Endothelial cell of umbilical vein (primary cell): ENCODE results near the gene MATCAP1. TPM values are rescaled to one million over a fixed set of nuclear protein-coding genes. Genes with fewer than 3 reads are reported as not detected.

Experiments
- BruUV-seq: library from RNA; stranded (reverse); fragments of 400-500 nt; replicated peaks from 2 replicates; lab custom pipeline; 2021; lab: Mats Ljungman, UMichigan
- CTCF ChIA-PET: fragments of 300-600, 350-600 bp; sonication (Branson Sonifier 250); formaldehyde crosslinking; loops from one replicate; lab custom pipeline; 2021; ENCODE audit warnings: antibody characterized with exemption, inconsistent platforms; lab: Charles Lee
- POLR2A ChIA-PET: fragments of 300-600, 350-600 bp; sonication (Branson Sonifier 250); formaldehyde crosslinking; loops from one replicate; lab custom pipeline; 2021; ENCODE audit warnings: antibody characterized with exemption, inconsistent platforms; lab: Charles Lee
- DNase-seq: peaks from one replicate; pipeline ENCODE4 v3.0.0-alpha.2; 2011; ENCODE audit warnings: low read depth, low spot score
- FAIRE-seq: peaks from 2 replicates; lab custom pipeline; 2011; peaks lifted over from hg19 to GRCh38; lab: Jason Lieb, UNC
- H2AFZ ChIP-seq: 2 replicates; pipeline ENCODE4 v1.6.0; 2012; ENCODE audit warnings: low read depth, low read length, control low read depth, inconsistent platforms
- H3K27ac ChIP-seq: 2 replicates; pipeline ENCODE4 v1.5.1; 2011; ENCODE audit warnings: low read depth, mild to moderate bottlenecking, control low read depth, low read length, moderate library complexity; ENCODE audit not compliant: insufficient read depth
- H3K27me3 ChIP-seq, 2 experiments: 2 replicates each; pipeline versions ENCODE4 v1.6.0 to v1.6.1; 2011; ENCODE audit warnings: low read length in 2 of 2, mixed read lengths in 1 of 2; ENCODE audit not compliant: control insufficient read depth in 2 of 2, insufficient read depth in 2 of 2
- H3K36me3 ChIP-seq, 2 experiments: 2 replicates in 1 of 2; 3 replicates in 1 of 2; pipeline ENCODE4 v1.5.1; 2011; ENCODE audit warnings: low read length in 2 of 2, mild to moderate bottlenecking in 1 of 2, moderate library complexity in 1 of 2; ENCODE audit not compliant: control insufficient read depth in 2 of 2, insufficient read depth in 2 of 2; ENCODE audit errors: extremely low read depth in 1 of 2
- H3K4me1 ChIP-seq: 3 replicates; pipeline ENCODE4 v1.5.1; 2011; ENCODE audit warnings: mild to moderate bottlenecking, low read length; ENCODE audit not compliant: control insufficient read depth, insufficient read depth; ENCODE audit errors: extremely low read depth
- H3K4me2 ChIP-seq: 2 replicates; pipeline ENCODE4 v1.6.1; 2011; ENCODE audit warnings: low read length, control low read depth, mixed read lengths; ENCODE audit not compliant: insufficient read depth
- H3K4me3 ChIP-seq, 3 experiments: fragments of 200-600 bp in 1 of 3; sonication (generic), shearing (Covaris generic) in 1 of 3; replicated peaks in 1 of 3; 2 replicates each; pipeline ENCODE4 v1.5.1; 2011 to 2016; ENCODE audit warnings: control low read depth in 3 of 3, low read length in 3 of 3, mild to moderate bottlenecking in 2 of 3, inconsistent platforms in 1 of 3, low read depth in 1 of 3, moderate library complexity in 1 of 3; ENCODE audit not compliant: insufficient read depth in 1 of 3
- H3K79me2 ChIP-seq: 2 replicates; pipeline ENCODE4 v1.6.0; 2012; ENCODE audit warnings: low read length, inconsistent platforms; ENCODE audit not compliant: control insufficient read depth, insufficient read depth
- H3K9ac ChIP-seq: replicated peaks from 2 replicates; pipeline ENCODE3; 2011; ENCODE audit warnings: low read length, control low read depth; ENCODE audit not compliant: insufficient read depth; ENCODE audit errors: extremely low read depth
- H3K9me1 ChIP-seq: replicated peaks from 3 replicates; pipeline ENCODE4 v1.6.0; 2011; ENCODE audit warnings: mild to moderate bottlenecking, low read length; ENCODE audit not compliant: control insufficient read depth, insufficient read depth; ENCODE audit errors: extremely low read depth
- H3K9me3 ChIP-seq: replicated peaks from 2 replicates; pipeline ENCODE4 v1.5.1; 2012; ENCODE audit warnings: low read length, inconsistent platforms; ENCODE audit not compliant: control insufficient read depth, insufficient read depth
- H4K20me1 ChIP-seq: replicated peaks from 2 replicates; pipeline ENCODE3; 2011; ENCODE audit warnings: mild to moderate bottlenecking, low read length; ENCODE audit not compliant: control insufficient read depth, insufficient read depth; ENCODE audit errors: extremely low read depth
- EZH2 ChIP-seq: IDR thresholded peaks from 2 replicates; pipeline ENCODE4 v1.6.1; 2012; ENCODE audit warnings: borderline replicate concordance, low read depth, mild to moderate bottlenecking, moderate library complexity, low read length, inconsistent platforms; ENCODE audit not compliant: severe bottlenecking
- FOS ChIP-seq: IDR thresholded peaks from 2 replicates; pipeline ENCODE4 v1.6.1; 2011; ENCODE audit warnings: mild to moderate bottlenecking, low read length, moderate library complexity, borderline replicate concordance; ENCODE audit not compliant: insufficient read depth
- GATA2 ChIP-seq: IDR thresholded peaks from 2 replicates; pipeline ENCODE4 v1.7.0; 2011; ENCODE audit warnings: low read depth, mild to moderate bottlenecking, moderate library complexity, mixed read lengths, low read length; ENCODE audit not compliant: insufficient read length, insufficient read depth
- JUN ChIP-seq: IDR thresholded peaks from 2 replicates; pipeline ENCODE4 v1.6.1; 2011; ENCODE audit warnings: borderline replicate concordance, low read depth; ENCODE audit not compliant: insufficient read length, insufficient read depth
- MYC ChIP-seq: IDR thresholded peaks from one replicate; pipeline ENCODE4 v1.6.1; 2011; ENCODE audit warnings: mild to moderate bottlenecking, low read depth, low read length
- POLR2A ChIP-seq: IDR thresholded peaks from 2 replicates; pipeline ENCODE4 v1.6.1; 2012; ENCODE audit warnings: low read depth, mild to moderate bottlenecking, control low read depth, low read length
- POLR2AphosphoS5 ChIP-seq: IDR thresholded peaks from 2 replicates; pipeline ENCODE4 v1.6.1; 2012; ENCODE audit warnings: low read depth, mild to moderate bottlenecking, control low read depth, low read length, moderate library complexity; ENCODE audit not compliant: insufficient read depth
- dilution Hi-C: fragments of 300-500 bp; cut with MboI; formaldehyde crosslinking; loops from one replicate; pipeline ENCODE4 v1.15.0; 2019; ENCODE audit warnings: low sequenced_read_pairs; ENCODE audit not compliant: extremely low pct_ligation_motif_present
- intact Hi-C: fragments of 100-400 bp; cut with micrococcal nuclease; formaldehyde crosslinking; loops from one replicate; pipeline ENCODE4 v1.10.0; 2022
- polyA plus RNA-seq, 4 experiments: library from polyadenylated mRNA; depleted of rRNA in 3 of 4; stranded (reverse) in 3 of 4; unstranded in 1 of 4; fragments of >200 nt; gene quantifications; 2 replicates each; pipeline versions ENCODE4 v1.2.1 to v1.2.3, GENCODE V29; 2011 to 2012; ENCODE audit warnings: missing spikeins in 1 of 4
- total RNA-seq: library from RNA; stranded (reverse); gene quantifications from 2 replicates; pipeline ENCODE4 v1.2.3, GENCODE V29; 2021
- TF ChIP-seq, protein P1 (sequence below), 2 donors: IDR thresholded peaks; 1 replicate in 1 of 2; 2 replicates in 1 of 2; pipeline ENCODE4 v1.5.1; 2011; ENCODE audit warnings: low read length in 2 of 2, mild to moderate bottlenecking in 2 of 2, moderate library complexity in 2 of 2, control low read depth in 1 of 2, inconsistent platforms in 1 of 2, low read depth in 1 of 2; ENCODE audit not compliant: insufficient read depth in 1 of 2; ENCODE audit errors: extremely low read depth in 1 of 2
- TF ChIP-seq, protein P2 (sequence below): IDR thresholded peaks from 2 replicates; pipeline ENCODE4 v1.6.1; 2011; ENCODE audit not compliant: insufficient read depth, insufficient read length

Gene MATCAP1
- total and polyA plus RNA-seq, 2 donors (not counting 3 experiments of a cell fraction or from before 2014, with no cell fraction given) = 44.5 to 53.3 TPM

DNA sequence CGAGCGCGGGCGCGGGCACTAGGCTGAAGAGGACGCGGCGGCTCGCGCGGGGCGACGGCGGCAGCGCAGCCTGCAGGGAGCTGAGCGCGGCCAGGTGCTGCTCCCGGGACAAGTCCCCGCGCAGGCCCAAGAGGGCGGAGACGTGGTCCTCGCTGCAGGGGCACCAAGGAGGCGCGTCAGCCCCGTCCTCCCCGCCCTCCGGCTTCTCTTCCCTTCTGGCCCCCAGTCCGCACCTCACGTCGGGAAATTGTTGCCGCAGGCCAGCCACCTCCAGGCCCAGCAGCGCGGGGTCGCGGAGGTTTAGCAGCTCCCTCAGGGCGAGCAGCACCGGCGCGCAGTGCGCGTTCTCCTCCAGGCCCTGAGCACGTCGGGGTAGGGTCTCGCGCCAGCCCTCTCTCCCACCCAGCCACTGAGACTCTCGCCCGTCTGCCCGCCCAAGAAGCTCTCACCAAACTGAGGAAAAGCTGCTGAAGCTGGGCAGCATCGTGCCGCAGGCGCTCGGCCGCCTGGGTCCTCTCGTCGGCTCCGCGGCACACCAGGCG is 761 bp upstream of the MATCAP1 start:
- peak overlapping the region; percentile 65 for H2AFZ ChIP-seq
- CTCF ChIA-PET = interaction anchor here (0.6 to 3.5 kb wide), 29 partner anchors 7 to 588 kb away, joined by 3 to 40 read pairs (median 5); partner anchors contain the start of genes FBXL8, NOL3 and TRADD

DNA sequence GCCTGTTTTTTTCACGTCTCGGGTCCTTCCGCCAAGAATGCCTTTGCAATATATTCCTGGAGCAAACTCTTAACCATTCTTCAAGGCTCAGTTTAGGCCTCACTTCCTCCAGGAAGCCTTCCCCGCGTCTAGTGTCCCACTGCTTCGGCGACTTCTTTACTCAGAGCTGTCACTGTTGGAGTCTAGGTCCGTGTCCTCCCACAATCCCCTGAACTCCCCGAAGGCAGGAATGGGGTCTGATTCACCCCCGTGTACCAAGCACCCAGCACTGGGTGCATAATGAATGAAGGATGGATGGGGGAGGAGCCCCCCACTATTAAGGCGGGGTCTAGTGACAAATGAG is 508 bp downstream of the MATCAP1 start:
- Histone ChIP-seq H3K79me2 (peaks cover 13% of the 10 kb centered on the region), H3K27me3 (no peaks in the 10 kb centered on the region), H3K9ac (peak overlapping the region; percentile 99), H3K9me1 (no peaks in the 10 kb centered on the region), H2AFZ (peak overlapping the region; percentile 93), H3K36me3 (no peaks in the 10 kb centered on the region), H3K4me1 (peaks cover 33% of the 10 kb centered on the region), H3K4me2 (peak overlapping the region; percentile 96), H3K27ac (peak overlapping the region; percentile 95), H3K9me3 (no peaks in the 10 kb centered on the region), H4K20me1 (no peaks in the 10 kb centered on the region), H3K4me3 (peak overlapping the region; percentile 75 to 90 (median 88))
- dilution Hi-C loops = no loop called here
- TF ChIP-seq GATA2 (no peak), FOS (no peak), POLR2AphosphoS5 (no peak), JUN (no peak), MYC (no peak), POLR2A (no peak), EZH2 (no peak)
- TF ChIP-seq, protein P1, sequence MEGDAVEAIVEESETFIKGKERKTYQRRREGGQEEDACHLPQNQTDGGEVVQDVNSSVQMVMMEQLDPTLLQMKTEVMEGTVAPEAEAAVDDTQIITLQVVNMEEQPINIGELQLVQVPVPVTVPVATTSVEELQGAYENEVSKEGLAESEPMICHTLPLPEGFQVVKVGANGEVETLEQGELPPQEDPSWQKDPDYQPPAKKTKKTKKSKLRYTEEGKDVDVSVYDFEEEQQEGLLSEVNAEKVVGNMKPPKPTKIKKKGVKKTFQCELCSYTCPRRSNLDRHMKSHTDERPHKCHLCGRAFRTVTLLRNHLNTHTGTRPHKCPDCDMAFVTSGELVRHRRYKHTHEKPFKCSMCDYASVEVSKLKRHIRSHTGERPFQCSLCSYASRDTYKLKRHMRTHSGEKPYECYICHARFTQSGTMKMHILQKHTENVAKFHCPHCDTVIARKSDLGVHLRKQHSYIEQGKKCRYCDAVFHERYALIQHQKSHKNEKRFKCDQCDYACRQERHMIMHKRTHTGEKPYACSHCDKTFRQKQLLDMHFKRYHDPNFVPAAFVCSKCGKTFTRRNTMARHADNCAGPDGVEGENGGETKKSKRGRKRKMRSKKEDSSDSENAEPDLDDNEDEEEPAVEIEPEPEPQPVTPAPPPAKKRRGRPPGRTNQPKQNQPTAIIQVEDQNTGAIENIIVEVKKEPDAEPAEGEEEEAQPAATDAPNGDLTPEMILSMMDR (IDR thresholded peaks at IDR 0.05; ENCODE audit: extremely low read depth in 1 of 2, insufficient read depth in 1 of 2, low read depth in 1 of 2, low read length in 2 of 2) = no peak
- TF ChIP-seq, protein P2, sequence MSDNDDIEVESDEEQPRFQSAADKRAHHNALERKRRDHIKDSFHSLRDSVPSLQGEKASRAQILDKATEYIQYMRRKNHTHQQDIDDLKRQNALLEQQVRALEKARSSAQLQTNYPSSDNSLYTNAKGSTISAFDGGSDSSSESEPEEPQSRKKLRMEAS = no peak
- BruUV-seq = TSS peak; percentile 41
- no peak for FAIRE-seq
- DNase-seq = no peak
- ChIA-PET CTCF (interaction anchor here (0.7 to 3.5 kb wide), 4 partner anchors 14 to 229 kb away, joined by 3 to 40 read pairs (median 16); partner anchors contain the start of gene NOL3), POLR2A (no interaction called here)
- intact Hi-C loops = loop anchor here (1.0 kb wide), 1 partner anchor 9 kb away; no protein-coding TSS in a partner anchor

More for the DNA sequence above, 761 bp upstream of the MATCAP1 start:
- H3K4me2 ChIP-seq = peak overlapping the region; percentile 82
- no peaks in the 10 kb centered on the region for H3K36me3 ChIP-seq
- H3K9me3 ChIP-seq = no peaks in the 10 kb centered on the region
- no peak for DNase-seq
- H3K4me1 ChIP-seq = peaks cover 33% of the 10 kb centered on the region
- peaks cover 13% of the 10 kb centered on the region for H3K79me2 ChIP-seq
- no TSS peak for BruUV-seq
- no peaks in the 10 kb centered on the region for H3K9me1 ChIP-seq
- no peaks in the 10 kb centered on the region for H4K20me1 ChIP-seq
- no peak overlapping the region for H3K27ac ChIP-seq
- TF ChIP-seq MYC = no peak
- TF ChIP-seq EZH2 = peak; percentile 30
- no peaks in the 10 kb centered on the region for H3K27me3 ChIP-seq
- no peak for FAIRE-seq
- POLR2A ChIA-PET = no interaction called here
- intact Hi-C loops (loop anchor here (1.0 kb wide), 2 partner anchors 8 to 166 kb away; partner anchors contain the start of gene E2F4), dilution Hi-C loops (no loop called here)
- no peak overlapping the region for H3K9ac ChIP-seq
- H3K4me3 ChIP-seq = peak overlapping the region; percentile 75 to 90 (median 88)
